H9 (cell line): ENCODE results near the gene CA11. TPM values are rescaled to one million over a fixed set of nuclear protein-coding genes. Genes with fewer than 3 reads are reported as not detected.

Experiments used
- DNase-seq: peaks from one replicate; pipeline ENCODE4 v3.0.0-alpha.2; 2017
- H2AFZ ChIP-seq: one replicate; pipeline ENCODE4 v1.6.1; 2013; ENCODE audit warnings: mild to moderate bottlenecking, low read length, control low read depth, moderate library complexity
- H2AK5ac ChIP-seq: 2 replicates; pipeline ENCODE4 v1.6.1; 2013; ENCODE audit warnings: low read length, control low read depth, mixed read lengths; ENCODE audit not compliant: insufficient read length
- H2BK120ac ChIP-seq: one replicate; pipeline ENCODE4 v1.6.1; 2013; ENCODE audit warnings: low read depth, mild to moderate bottlenecking, low read length, control low read depth, inconsistent platforms; ENCODE audit not compliant: poor library complexity, severe bottlenecking
- H2BK12ac ChIP-seq: 2 replicates; pipeline ENCODE4 v1.6.1; 2013; ENCODE audit warnings: low read length, control low read depth, mixed read lengths, low read depth; ENCODE audit not compliant: insufficient read length
- H2BK15ac ChIP-seq: 2 replicates; pipeline ENCODE4 v1.6.1; 2013; ENCODE audit warnings: low read depth, low read length, control low read depth
- H2BK20ac ChIP-seq: one replicate; pipeline ENCODE4 v1.6.1; 2013; ENCODE audit warnings: low read depth, mild to moderate bottlenecking, low read length, control low read depth, inconsistent platforms; ENCODE audit not compliant: poor library complexity, severe bottlenecking
- H2BK5ac ChIP-seq: 2 replicates; pipeline ENCODE4 v1.6.1; 2013; ENCODE audit warnings: low read length, control low read depth, mixed read lengths; ENCODE audit not compliant: insufficient read length
- H3K14ac ChIP-seq: 2 replicates; pipeline ENCODE4 v1.6.1; 2013; ENCODE audit warnings: low read length, control low read depth; ENCODE audit not compliant: insufficient read depth
- H3K18ac ChIP-seq: 2 replicates; pipeline ENCODE4 v1.6.1; 2013; ENCODE audit warnings: low read depth, mild to moderate bottlenecking, mixed read lengths, low read length, control low read depth; ENCODE audit not compliant: insufficient read length
- H3K23ac ChIP-seq: 2 replicates; pipeline ENCODE4 v1.6.1; 2013; ENCODE audit warnings: low read length, control low read depth, mixed read lengths, low read depth; ENCODE audit not compliant: insufficient read length
- H3K23me2 ChIP-seq: 2 replicates; pipeline ENCODE4 v1.6.1; 2013; ENCODE audit warnings: low read depth, mild to moderate bottlenecking, mixed read lengths, low read length, control low read depth; ENCODE audit not compliant: insufficient read length, poor library complexity, severe bottlenecking
- H3K27ac ChIP-seq: 2 replicates; pipeline ENCODE4 v1.5.1; 2013; ENCODE audit warnings: low read length, control low read depth, mixed read lengths, low read depth; ENCODE audit not compliant: insufficient read length
- H3K27me3 ChIP-seq: 2 replicates; pipeline ENCODE4 v1.6.1; 2013; ENCODE audit warnings: low read length, control low read depth, inconsistent platforms; ENCODE audit not compliant: insufficient read depth
- H3K4ac ChIP-seq: 2 replicates; pipeline ENCODE4 v1.6.1; 2013; ENCODE audit warnings: low read depth, mild to moderate bottlenecking, control low read depth, inconsistent platforms, low read length, moderate library complexity
- H3K4me1 ChIP-seq: 2 replicates; pipeline ENCODE4 v1.6.1; 2013; ENCODE audit warnings: low read length, control low read depth, inconsistent platforms; ENCODE audit not compliant: insufficient read depth
- H3K4me2 ChIP-seq: 2 replicates; pipeline ENCODE4 v1.6.1; 2013; ENCODE audit warnings: low read length, control low read depth, mixed read lengths; ENCODE audit not compliant: insufficient read length, insufficient read depth
- H3K56ac ChIP-seq: 2 replicates; pipeline ENCODE4 v1.6.1; 2013; ENCODE audit warnings: low read depth, mild to moderate bottlenecking, mixed read lengths, low read length, control low read depth; ENCODE audit not compliant: insufficient read length
- H3K79me1 ChIP-seq: 2 replicates; pipeline ENCODE4 v1.6.1; 2013; ENCODE audit warnings: low read depth, mild to moderate bottlenecking, moderate library complexity, low read length, control low read depth, inconsistent platforms; ENCODE audit not compliant: insufficient read depth, poor library complexity, severe bottlenecking
- H3K79me2 ChIP-seq: 2 replicates; pipeline ENCODE4 v1.6.1; 2013; ENCODE audit warnings: low read length, control low read depth, inconsistent platforms; ENCODE audit not compliant: insufficient read depth
- H3K9ac ChIP-seq: 2 replicates; pipeline ENCODE4 v1.6.1; 2013; ENCODE audit warnings: low read length, control low read depth, mixed read lengths; ENCODE audit not compliant: insufficient read length; ENCODE audit errors: extremely low read depth
- H3K9me3 ChIP-seq: one replicate; pipeline ENCODE4 v1.6.1; 2013; ENCODE audit warnings: low read depth, low read length, inconsistent platforms; ENCODE audit not compliant: control insufficient read depth
- H3T11ph ChIP-seq: one replicate; pipeline ENCODE4 v1.6.1; 2013; ENCODE audit warnings: mild to moderate bottlenecking, low read length, control low read depth, inconsistent platforms
- H4K20me1 ChIP-seq: one replicate; pipeline ENCODE4 v1.6.1; 2013; ENCODE audit not compliant: control insufficient read depth, insufficient read length, insufficient read depth
- H4K5ac ChIP-seq: 2 replicates; pipeline ENCODE4 v1.6.1; 2013; ENCODE audit warnings: low read depth, mild to moderate bottlenecking, mixed read lengths, low read length, control low read depth; ENCODE audit not compliant: insufficient read length
- H4K8ac ChIP-seq: replicated peaks from 2 replicates; pipeline ENCODE4 v1.6.1; 2013; ENCODE audit warnings: low read length, control low read depth, mixed read lengths, low read depth; ENCODE audit not compliant: insufficient read length
- H4K91ac ChIP-seq: 2 replicates; pipeline ENCODE4 v1.6.1; 2013; ENCODE audit warnings: low read depth, mild to moderate bottlenecking, moderate library complexity, mixed read lengths, low read length, control low read depth; ENCODE audit not compliant: insufficient read length
- H3K27ac Mint-ChIP-seq, 3 experiments: 2 replicates in 2 of 3; 3 replicates in 1 of 3; pipeline ENCODE4 v1.8.0; 2020 to 2021; ENCODE audit warnings: mixed read lengths in 3 of 3, mild to moderate bottlenecking in 1 of 3, moderate library complexity in 1 of 3
- H3K27me3 Mint-ChIP-seq: 2 replicates; pipeline ENCODE4 v1.8.0; 2021; ENCODE audit warnings: low read depth, mild to moderate bottlenecking, moderate library complexity, mixed read lengths
- H3K36me3 Mint-ChIP-seq, 3 experiments: 2 replicates in 2 of 3; 3 replicates in 1 of 3; pipeline ENCODE4 v1.8.0; 2020 to 2021; ENCODE audit warnings: low read depth in 3 of 3, mixed read lengths in 3 of 3; ENCODE audit not compliant: insufficient read depth in 1 of 3
- H3K4me1 Mint-ChIP-seq, 2 experiments: 2 replicates each; pipeline ENCODE4 v1.8.0; 2020; ENCODE audit warnings: mixed read lengths in 2 of 2
- H3K4me3 Mint-ChIP-seq, 2 experiments: 2 replicates in 1 of 2; 3 replicates in 1 of 2; pipeline ENCODE4 v1.8.0; 2020 to 2021; ENCODE audit warnings: mild to moderate bottlenecking in 2 of 2, mixed read lengths in 2 of 2, moderate library complexity in 1 of 2
- H3K9me3 Mint-ChIP-seq, 2 experiments: 2 replicates in 1 of 2; 3 replicates in 1 of 2; pipeline ENCODE4 v1.8.0; 2020; ENCODE audit warnings: mild to moderate bottlenecking in 2 of 2, mixed read lengths in 2 of 2, moderate library complexity in 1 of 2
- CTCF ChIP-seq: fragments of 200-600 bp; sonication (generic); conservative IDR thresholded peaks from 3 replicates; pipeline ENCODE4 v1.8.0; 2021; ENCODE audit warnings: antibody characterized with exemption, mild to moderate bottlenecking
- WGBS: extraction: QIAGEN DNeasy Blood & Tissue Kit; methylation state at CpG from one replicate; pipeline ENCODE4 v1.1.7; 2013; ENCODE audit warnings: missing lambda C conversion rate, low lambda C conversion rate, mixed read lengths; ENCODE audit not compliant: insufficient read length; ENCODE audit errors: extremely low coverage; 5-methylcytosine and 5-hydroxymethylcytosine counted together
- total RNA-seq: library from RNA; stranded (reverse); gene quantifications from 2 replicates; pipeline ENCODE4 v1.2.1, GENCODE V29; 2021

The CA11 gene
- total RNA-seq, 1 experiment from 2014 or later, result 107 TPM

GRCh38 chr19:48670699-48671445, 24.9 kb upstream of the CA11 start:
- no peak overlapping the region for H2AFZ ChIP-seq
- no peak overlapping the region for H2BK12ac ChIP-seq
- no peak overlapping the region for H3K14ac ChIP-seq
- no peaks in the 10 kb centered on the region for H3K23me2 ChIP-seq
- H3K79me2 ChIP-seq, result no peaks in the 10 kb centered on the region
- Mint-ChIP-seq H3K27ac (peak overlapping the region in 2 of 3 experiments; percentile 27 to 46; a peak in 3 of 7 replicates), H3K4me1 (peaks cover 29 to 35% of the 10 kb centered on the region in 2 experiments), H3K36me3 (peaks cover 0 to 9% (median 7%) of the 10 kb centered on the region in 3 experiments; a peak in 5 of 7 replicates), H3K9me3 (peaks cover 8 to 11% of the 10 kb centered on the region in 2 experiments), H3K4me3 (peak overlapping the region in 1 of 2 experiments; percentile 27; a peak in 1 of 5 replicates), H3K27me3 (peaks cover 2% of the 10 kb centered on the region)
- H4K8ac ChIP-seq, result no peak overlapping the region
- H3K9me3 ChIP-seq, result no peaks in the 10 kb centered on the region
- H2AK5ac ChIP-seq, result no peak overlapping the region
- H2BK20ac ChIP-seq, result no peak overlapping the region
- no peak overlapping the region for H3K23ac ChIP-seq
- no peak overlapping the region for H3K18ac ChIP-seq
- no peaks in the 10 kb centered on the region for H3K79me1 ChIP-seq
- H2BK5ac ChIP-seq, result no peak overlapping the region
- no peak overlapping the region for H4K91ac ChIP-seq
- no peak overlapping the region for H3K4ac ChIP-seq
- no peaks in the 10 kb centered on the region for H3K27me3 ChIP-seq
- no peak overlapping the region for H2BK15ac ChIP-seq
- H3K4me2 ChIP-seq, result no peak overlapping the region
- no peak overlapping the region for H3T11ph ChIP-seq
- H4K5ac ChIP-seq, result no peak overlapping the region
- H3K56ac ChIP-seq, result no peak overlapping the region
- H3K27ac ChIP-seq, result no peak overlapping the region
- H3K9ac ChIP-seq, result no peak overlapping the region
- H4K20me1 ChIP-seq, result peaks cover 2% of the 10 kb centered on the region
- DNase-seq, result no peak
- H3K4me1 ChIP-seq, result no peaks in the 10 kb centered on the region; the same call in 1 of the 2 replicates
- H2BK120ac ChIP-seq, result no peak overlapping the region
- no CpG with 5 or more reads among the region's 21 CpGs for WGBS
- no peak for TF ChIP-seq CTCF
